ENCODE results near the gene ZBTB7C.

DNA sequence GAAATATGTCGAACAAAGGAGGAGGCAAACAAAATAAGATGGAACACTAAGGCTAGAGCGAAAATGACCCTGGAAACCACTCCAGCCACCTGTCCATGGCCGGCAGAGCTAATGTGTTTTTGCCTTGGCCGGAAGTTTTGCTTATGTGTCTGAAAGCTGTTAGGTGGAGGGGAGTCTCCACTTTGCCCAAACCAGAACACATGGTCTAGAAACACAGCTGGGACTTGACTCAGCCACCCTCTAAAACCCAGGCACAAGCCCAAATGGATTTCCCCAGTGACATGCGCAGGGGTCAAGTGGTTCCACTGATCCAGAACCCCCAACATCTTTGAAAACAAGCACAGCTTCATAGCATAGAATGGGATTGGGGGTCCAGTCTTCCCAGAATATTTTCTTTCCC, 159.3 kb downstream of the ZBTB7C start:
- TF ChIP-seq, protein P1, sequence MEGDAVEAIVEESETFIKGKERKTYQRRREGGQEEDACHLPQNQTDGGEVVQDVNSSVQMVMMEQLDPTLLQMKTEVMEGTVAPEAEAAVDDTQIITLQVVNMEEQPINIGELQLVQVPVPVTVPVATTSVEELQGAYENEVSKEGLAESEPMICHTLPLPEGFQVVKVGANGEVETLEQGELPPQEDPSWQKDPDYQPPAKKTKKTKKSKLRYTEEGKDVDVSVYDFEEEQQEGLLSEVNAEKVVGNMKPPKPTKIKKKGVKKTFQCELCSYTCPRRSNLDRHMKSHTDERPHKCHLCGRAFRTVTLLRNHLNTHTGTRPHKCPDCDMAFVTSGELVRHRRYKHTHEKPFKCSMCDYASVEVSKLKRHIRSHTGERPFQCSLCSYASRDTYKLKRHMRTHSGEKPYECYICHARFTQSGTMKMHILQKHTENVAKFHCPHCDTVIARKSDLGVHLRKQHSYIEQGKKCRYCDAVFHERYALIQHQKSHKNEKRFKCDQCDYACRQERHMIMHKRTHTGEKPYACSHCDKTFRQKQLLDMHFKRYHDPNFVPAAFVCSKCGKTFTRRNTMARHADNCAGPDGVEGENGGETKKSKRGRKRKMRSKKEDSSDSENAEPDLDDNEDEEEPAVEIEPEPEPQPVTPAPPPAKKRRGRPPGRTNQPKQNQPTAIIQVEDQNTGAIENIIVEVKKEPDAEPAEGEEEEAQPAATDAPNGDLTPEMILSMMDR (conservative IDR thresholded peaks at IDR 0.05 in 1 of 2, IDR thresholded peaks at IDR 0.05 in 1 of 2; ENCODE audit: extremely low read depth in 1 of 2, insufficient read depth in 1 of 2, low read depth in 1 of 2, low read length in 2 of 2) = no peak
- no peak for TF ChIP-seq EZH2 (IDR thresholded peaks at IDR 0.05; ENCODE audit: borderline replicate concordance, low read length)

All from mammary epithelial cell (primary cell).